ENCODE measurements around the gene PABPN1.
"Not testable (repeated sequence)": the region's sequence is repeated elsewhere in the genome, so short reads cannot be mapped to it uniquely, and the experiment has no call there.

The PABPN1 gene

DNA sequence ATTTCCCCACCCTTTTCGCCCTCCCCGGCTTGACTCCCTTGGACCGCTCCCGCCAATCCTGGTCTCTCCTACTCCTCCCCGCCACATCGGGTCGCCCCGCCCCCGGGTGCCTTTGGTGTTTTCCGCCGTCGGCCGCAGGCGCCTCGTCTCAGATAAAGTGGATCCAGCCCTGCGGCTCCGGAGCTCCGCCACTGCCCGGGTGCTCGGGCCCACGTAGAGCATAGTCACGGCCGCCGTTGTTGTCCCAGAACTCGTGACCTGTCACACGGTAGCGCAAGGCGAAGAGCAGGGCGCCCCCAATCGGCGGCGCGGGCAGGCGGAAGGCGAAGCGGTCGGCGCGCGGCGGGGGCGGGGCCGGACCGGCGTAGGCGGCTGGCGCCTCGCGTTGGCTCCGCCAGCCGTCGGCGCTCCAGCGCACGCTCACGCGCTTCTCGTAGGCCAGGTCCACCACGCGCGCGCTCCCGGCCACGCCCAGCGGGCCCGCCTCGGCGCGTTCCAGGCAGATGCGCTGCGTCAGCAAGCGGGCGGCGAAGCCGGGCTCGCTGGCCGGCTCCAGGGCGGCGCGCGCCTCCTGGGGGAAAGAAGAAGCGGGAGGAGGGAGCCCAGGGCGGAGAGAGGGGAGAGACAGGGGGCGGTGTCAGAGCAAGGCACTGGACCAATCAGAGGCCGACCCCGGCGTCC, 19.8 kb upstream of the PABPN1 start:
- DNase-seq (ENCODE audit: low spot score), result peak; percentile 98

DNA sequence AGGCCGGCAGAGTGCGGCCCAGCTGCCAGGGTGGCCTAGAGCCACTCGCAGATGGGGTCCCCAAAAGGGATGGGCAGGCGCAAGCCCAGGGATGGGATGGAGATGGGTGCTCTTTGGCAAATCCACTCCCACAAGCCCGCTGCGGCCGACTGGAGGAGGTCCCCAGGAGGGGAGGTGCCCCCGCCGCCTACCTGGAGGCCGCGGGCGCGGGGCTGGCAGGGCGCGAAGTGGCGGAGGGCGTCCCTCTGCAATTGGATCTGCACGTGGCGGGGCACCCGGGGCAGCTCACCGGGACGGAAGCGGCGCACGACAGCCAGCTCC, 19.3 kb upstream of the PABPN1 start:
- DNase-seq (ENCODE audit: low spot score), result no peak

DNA sequence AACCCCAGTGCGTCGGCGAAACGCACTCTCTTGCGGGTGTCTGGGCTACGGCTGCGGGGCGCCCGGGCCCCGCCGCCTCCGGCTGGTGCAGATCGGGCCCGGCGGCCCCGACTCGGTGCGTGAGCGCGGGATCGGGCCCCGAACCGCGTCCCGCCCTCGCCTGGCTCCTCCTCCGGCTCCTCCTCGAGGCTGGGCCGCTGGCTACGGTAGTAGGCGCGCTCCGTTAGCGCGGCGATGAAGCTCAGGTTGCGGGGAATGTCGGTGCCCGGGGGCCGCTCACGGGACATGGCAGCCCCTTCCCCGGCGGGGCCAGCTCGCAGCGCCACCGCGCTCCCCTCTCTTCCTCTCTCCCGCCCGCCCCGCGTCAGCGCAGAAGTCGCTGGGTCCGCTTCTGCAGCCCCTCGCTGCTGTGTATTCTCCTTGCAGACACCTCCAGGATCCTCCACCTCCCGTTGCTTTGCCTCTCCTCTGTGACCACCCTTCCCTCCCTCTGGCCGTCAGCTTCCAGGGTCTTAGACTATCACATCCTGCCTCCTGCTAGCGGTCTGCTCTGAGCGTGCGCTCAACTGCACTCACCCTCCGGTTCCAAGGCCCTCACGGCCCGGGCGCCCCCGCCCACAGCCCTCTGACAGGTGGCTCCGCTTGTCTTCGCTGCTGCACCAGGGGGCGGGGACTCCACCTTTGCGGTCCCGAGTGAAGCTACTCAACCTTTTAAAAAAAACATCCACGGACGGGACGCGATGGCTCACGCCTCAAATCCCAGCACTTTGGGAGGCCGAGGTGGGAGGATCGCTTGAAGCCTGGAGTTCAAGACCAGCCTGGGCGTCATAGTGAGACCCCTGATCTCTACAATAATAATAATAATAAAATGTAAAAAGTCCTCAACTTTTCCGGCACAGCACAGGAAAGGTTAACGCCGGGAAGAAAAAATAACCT, 18.7 kb upstream of the PABPN1 start, which contains the start of gene PPP1R3E:
PPP1R3E (minus strand) TSS at position 570 of the 936 bp plus-strand sequence; CDS start at position 287, 283 bp downstream.
- DNase-seq (ENCODE audit: low spot score), result peak; percentile 74

DNA sequence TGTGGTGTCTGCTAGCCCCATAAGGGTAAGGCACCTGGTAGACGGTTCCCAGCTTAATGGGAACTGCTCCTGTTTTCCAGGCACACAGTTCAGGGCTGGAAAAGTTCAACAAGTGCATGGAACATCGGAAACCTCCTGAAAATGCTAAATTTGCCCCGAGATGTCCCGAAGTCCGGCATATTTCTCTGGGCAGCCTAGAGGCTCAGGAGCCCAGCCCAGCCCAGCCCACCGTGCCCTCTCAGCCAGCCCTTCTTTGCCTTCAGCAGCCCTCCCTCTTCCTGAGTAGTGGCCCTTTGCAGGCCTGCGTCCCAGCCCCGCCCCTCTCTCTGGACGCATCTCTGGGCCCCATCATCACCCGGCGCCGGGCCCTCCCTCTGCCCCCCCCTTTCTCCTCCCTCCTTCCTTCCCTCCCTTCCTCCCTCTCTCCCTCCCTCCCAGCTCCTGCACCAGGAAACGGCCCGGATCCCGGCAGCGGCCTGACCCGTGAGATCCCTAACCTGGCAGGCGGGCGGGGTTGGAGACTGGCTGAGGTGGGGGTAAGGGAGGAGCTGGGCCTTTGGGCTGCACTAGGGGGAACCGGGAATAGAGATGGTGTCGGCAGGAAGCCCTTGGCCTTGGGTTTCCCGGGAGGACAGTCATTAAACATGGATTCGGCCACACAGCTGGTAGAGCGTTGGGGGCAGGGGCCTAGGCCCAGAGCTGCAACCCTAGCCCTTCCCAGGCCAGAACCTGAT, 14.7 kb upstream of the PABPN1 start, which contains the start of gene BCL2L2:
BCL2L2 (plus strand) TSS at position 422 of the 734 bp plus-strand sequence. CDS start 935 bp downstream, outside the sequence.
- DNase-seq (ENCODE audit: low spot score), result peak; percentile 94

DNA sequence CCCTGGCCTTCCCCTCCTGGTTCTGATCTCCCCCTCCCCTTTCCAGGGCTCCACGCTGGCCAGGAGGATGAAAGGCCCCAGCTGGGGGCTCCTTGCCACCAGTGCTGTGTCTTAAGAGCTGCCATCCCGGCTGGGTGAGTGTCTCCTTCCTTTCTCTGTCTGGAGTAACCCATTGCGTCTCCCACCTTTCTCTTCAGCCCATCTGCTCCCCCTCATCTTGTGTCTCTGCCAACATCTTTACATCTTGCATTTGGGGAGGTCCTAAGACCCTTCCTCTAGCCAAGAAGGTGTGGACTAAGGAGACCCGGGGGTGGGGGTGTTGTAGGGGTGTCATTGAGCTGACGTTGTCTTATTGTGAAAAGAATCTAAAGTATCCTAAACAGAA, 14.1 kb upstream of the PABPN1 start:
- DNase-seq (ENCODE audit: low spot score), result no peak

DNA sequence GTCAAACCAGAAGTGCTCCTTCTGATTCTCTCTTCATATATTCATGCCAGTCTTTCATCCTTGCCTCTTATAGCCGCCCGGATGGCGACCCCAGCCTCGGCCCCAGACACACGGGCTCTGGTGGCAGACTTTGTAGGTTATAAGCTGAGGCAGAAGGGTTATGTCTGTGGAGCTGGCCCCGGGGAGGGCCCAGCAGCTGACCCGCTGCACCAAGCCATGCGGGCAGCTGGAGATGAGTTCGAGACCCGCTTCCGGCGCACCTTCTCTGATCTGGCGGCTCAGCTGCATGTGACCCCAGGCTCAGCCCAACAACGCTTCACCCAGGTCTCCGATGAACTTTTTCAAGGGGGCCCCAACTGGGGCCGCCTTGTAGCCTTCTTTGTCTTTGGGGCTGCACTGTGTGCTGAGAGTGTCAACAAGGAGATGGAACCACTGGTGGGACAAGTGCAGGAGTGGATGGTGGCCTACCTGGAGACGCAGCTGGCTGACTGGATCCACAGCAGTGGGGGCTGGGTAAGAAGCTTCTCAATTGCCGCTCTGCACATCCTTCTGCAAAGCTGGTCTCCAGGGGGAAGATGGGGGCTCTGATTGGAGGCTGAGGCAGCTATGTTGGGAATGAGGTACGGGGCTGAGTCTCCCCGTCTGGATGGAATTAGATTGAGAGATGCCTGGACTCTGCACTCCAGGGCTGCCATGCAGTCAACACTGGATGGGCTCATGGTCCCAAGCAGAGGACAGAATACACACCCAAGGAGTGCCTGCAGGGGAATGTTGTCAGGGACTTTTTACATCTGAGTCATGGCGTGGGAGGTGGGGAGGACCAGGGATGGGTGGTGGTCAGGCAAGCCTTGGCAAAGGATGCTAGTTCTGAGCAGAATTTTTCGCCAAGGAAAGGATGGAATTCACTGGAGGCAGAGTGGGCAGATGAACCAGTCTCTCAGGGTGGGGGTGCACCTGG, 13.3 kb upstream of the PABPN1 start:
- DNase-seq (ENCODE audit: low spot score), result no peak

DNA sequence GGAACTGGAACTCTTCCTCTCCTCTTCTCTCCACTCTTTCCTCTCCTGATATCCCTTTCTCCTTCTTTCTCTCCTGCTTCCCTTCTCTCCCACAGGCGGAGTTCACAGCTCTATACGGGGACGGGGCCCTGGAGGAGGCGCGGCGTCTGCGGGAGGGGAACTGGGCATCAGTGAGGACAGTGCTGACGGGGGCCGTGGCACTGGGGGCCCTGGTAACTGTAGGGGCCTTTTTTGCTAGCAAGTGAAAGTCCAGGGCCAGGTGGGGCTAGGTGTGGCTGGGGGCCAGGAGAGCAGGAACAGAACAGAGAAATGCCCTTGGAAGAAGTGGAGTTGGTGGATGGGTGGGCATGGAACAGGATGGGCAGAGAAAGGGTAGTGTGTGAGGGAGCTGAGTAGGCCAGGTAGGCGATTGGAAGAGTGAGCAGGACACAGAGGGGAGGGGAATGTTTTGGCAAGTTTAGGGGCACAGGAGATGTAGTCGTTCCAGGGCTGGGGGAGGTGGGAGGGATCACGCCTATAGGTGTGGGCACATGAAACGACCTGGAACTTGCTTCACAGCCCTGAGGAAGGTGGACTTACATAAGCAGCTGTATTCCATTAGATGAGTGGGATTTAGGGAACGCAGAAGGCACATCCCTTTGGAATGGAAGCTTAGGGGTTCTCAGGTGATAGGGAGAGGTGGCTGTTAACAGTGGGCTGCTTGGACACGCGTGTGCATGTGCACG, 12.4 kb upstream of the PABPN1 start:
- no peak for DNase-seq (ENCODE audit: low spot score)

DNA sequence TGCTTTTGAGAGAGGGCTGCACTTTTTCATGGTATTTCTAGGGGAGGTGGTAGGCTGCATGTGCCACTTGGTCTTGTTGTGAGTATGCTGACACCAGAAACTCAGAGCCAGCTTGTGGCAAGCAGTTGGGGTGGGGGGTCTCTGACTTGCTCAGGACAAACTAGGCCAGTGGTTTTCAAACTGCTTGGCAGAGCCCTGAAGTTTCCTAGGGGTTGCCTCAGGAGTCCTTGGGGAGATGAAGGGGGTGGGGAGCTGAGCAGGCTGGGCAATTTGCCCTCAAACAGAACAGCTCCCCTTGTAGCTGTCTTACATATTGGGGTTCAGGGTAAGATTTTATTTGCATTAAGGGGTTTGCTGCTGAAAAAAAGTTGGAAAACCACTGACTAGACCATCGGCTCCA, 10.7 kb upstream of the PABPN1 start:
- no peak for DNase-seq (ENCODE audit: low spot score)

DNA sequence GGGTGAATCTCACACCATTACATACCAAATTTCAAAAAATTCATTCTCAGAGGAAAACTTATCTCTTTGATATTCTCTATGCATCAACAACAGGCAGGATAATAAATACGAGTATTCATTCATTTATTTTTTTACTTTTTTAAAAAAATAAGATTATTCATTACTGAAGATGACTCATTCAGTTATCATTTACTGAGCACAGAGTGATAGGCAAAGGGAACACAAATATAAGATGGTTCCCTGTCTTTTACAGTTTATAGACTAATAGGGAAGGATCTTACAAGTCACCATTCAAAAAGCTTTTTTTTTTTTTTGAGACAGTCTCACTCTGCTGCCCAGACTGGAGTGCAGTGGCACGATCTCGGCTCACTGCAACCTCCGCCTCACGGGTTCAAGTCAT, 5.0 kb upstream of the PABPN1 start:
- no peak for DNase-seq (ENCODE audit: low spot score)

DNA sequence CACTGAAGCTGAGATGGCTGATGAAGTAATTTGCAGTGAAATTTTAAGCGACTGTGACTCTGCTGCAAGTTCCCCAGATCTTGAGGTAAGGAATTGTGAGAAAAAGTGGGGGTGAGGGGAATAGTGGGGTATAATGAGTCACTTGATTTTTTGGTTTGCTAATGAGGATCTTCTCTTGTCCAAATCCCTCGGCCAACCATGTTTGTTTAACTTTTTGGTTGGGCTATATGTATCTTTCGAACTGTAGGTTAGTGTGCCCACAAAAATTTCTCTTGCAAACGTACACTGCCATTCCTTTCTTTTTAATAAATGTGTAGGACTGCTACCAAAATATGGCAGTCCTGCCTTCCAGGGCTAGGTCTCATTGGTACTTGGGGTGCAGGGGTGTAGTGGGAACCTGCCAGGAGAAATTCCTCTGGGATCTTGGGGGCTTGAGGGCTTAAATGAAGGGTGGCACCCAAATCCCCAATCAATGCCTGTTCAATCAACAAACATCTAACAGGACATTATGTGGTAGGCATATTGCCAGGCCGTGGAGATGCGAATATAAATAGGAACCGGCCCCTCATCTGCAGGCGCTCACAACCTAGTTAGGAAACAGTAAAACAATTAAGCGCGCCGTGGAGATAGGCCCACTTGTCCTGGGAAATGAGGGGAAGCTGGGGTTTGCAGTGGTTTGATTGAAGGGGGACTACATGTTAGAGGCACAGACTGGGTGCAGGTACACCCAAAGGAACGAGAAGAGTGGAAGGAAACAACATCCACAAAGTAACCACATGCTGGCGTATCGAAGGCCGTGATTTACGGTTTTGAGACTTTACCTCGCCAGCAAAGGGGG, 1.3 kb upstream of the PABPN1 start:
- no peak for DNase-seq (ENCODE audit: low spot score)

DNA sequence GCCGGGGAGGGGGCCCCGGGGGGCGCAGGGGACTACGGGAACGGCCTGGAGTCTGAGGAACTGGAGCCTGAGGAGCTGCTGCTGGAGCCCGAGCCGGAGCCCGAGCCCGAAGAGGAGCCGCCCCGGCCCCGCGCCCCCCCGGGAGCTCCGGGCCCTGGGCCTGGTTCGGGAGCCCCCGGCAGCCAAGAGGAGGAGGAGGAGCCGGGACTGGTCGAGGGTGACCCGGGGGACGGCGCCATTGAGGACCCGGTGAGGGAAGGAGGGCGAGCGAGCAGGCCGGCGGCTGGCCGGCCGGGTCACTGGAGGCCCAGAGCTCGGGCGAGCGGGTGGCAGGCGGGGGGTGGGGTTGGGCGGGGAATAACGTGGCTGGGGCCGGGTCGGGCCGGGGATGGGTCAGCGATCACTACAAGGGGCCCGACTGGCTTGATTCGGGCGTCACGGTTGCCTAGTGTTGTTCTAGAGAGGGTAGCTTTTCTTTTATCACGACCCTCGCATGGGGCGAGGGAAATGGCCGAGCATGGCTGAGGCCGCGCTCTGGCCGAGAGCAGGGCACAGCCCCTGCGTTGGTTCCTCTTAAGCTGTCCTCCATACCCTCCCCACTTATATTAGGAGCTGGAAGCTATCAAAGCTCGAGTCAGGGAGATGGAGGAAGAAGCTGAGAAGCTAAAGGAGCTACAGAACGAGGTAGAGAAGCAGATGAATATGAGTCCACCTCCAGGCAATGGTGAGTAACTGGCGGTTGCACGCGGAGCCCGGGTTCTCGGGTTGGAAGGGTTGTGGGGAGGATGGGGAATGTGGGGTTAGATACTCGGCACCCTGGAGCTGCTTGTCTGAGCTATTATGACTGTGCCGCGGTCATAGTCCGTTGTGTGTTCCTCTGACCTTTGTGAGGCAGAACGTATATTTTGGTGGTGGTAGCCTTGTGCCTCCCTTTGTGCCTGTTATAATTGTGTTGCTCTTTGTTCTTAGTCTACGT, 603 bp downstream of the PABPN1 start:
- no peak for DNase-seq (ENCODE audit: low spot score)

DNA sequence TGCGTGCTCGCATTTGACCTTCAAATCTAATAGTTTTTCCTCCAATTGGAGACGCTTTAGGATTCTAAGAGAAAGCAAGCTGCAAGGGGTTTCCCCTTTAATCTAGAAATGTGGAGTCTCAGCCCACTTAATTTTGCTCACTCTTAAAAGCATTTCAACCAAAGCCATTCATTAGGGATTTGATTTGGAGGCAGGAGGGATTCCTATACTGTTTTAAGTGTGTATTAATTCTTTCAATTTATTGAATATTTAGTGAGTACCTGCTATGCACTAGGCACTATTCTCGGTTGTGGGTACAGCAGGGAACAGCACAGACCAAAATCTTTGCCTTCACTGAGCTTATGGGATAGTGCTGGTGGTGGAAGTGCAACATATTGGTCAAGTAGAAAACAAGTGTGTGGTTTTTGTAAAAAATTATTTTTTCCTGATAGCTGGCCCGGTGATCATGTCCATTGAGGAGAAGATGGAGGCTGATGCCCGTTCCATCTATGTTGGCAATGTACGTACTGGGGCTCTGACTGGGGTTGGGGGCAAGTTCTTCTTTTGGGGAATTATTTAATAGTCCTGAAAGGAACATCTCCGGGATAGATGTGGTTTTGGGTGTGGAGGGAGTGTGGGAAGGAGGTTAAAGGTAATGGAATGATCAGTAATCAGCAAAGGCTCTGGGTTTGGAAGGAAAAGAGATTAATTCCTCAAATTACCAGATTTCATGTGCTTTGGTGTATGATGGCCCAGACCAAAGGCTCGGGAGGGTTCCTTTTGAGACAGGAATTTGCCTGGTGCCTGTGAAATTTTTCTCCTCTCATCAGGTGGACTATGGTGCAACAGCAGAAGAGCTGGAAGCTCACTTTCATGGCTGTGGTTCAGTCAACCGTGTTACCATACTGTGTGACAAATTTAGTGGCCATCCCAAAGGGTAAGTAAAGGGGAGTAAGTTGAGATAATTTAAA, 1.6 kb downstream of the PABPN1 start:
- DNase-seq (ENCODE audit: low spot score), result no peak

DNA sequence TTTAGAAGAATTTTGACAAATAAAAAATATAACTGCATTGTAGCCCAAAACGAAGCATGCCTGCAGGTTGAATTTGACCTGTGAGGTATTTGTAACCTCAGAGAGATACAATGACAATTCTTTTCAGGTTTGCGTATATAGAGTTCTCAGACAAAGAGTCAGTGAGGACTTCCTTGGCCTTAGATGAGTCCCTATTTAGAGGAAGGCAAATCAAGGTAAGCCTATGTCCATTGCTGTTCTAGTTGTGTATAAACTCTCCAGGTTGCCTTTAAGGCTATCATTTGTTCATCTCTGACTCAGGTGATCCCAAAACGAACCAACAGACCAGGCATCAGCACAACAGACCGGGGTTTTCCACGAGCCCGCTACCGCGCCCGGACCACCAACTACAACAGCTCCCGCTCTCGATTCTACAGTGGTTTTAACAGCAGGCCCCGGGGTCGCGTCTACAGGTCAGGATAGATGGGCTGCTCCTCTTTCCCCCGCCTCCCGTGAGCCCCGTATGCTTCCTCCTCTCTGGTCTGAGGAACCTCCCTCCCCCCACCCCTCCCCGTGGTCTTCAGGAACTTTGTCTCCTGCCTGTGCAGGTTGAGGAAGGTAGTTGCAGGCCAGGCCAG, 2.7 kb downstream of the PABPN1 start:
- DNase-seq (ENCODE audit: low spot score), result no peak

DNA sequence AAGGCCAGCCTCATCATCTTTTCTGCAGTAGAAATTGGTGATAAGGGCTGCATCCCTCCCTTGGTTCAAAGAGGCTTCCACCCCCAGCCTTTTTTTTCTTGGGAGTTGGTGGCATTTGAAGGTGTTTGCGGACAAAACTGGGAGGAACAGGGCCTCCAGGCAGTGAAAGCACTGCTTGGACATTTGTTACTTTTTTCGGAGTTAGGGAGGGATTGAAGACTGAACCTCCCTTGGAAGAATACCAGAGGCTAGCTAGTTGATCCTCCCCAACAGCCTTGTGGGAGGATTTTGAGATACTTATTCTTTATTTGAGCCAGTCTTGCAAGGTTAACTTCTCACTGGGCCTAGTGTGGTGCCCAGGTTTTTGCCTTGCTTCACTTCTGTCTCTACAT, 3.2 kb downstream of the PABPN1 start:
- no peak for DNase-seq (ENCODE audit: low spot score)

DNA sequence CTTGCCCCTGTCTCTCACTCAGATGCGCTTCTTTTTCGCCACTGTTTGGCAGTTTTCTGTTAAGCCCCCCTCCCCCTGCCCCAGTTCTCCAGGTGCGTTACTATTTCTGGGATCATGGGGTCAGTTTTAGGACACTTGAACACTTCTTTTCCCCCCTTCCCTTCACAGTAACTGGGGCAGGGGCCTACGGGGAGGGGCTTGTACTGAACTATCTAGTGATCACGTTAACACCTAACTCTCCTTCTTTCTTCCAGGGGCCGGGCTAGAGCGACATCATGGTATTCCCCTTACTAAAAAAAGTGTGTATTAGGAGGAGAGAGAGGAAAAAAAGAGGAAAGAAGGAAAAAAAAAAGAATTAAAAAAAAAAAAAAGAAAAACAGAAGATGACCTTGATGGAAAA, 3.7 kb downstream of the PABPN1 start:
- DNase-seq (ENCODE audit: low spot score), result no peak

DNA sequence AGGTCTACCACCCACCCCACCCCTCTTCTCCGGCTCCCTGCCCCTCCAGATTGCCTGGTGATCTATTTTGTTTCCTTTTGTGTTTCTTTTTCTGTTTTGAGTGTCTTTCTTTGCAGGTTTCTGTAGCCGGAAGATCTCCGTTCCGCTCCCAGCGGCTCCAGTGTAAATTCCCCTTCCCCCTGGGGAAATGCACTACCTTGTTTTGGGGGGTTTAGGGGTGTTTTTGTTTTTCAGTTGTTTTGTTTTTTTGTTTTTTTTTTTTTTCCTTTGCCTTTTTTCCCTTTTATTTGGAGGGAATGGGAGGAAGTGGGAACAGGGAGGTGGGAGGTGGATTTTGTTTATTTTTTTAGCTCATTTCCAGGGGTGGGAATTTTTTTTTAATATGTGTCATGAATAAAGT, 4.5 kb downstream of the PABPN1 start:
- DNase-seq (ENCODE audit: low spot score), result not testable (repeated sequence)

Measured in Ammon's horn (tissue), 1 donor.